ENCODE results near the gene GBGT1. TPM values are rescaled to one million over a fixed set of nuclear protein-coding genes. Genes with fewer than 3 reads are reported as not detected.

The GBGT1 gene
- total and polyA plus RNA-seq, 2 of the 4 experiments (the other 2 are of a cell fraction), result 1.8 to 3.2 TPM

DNA sequence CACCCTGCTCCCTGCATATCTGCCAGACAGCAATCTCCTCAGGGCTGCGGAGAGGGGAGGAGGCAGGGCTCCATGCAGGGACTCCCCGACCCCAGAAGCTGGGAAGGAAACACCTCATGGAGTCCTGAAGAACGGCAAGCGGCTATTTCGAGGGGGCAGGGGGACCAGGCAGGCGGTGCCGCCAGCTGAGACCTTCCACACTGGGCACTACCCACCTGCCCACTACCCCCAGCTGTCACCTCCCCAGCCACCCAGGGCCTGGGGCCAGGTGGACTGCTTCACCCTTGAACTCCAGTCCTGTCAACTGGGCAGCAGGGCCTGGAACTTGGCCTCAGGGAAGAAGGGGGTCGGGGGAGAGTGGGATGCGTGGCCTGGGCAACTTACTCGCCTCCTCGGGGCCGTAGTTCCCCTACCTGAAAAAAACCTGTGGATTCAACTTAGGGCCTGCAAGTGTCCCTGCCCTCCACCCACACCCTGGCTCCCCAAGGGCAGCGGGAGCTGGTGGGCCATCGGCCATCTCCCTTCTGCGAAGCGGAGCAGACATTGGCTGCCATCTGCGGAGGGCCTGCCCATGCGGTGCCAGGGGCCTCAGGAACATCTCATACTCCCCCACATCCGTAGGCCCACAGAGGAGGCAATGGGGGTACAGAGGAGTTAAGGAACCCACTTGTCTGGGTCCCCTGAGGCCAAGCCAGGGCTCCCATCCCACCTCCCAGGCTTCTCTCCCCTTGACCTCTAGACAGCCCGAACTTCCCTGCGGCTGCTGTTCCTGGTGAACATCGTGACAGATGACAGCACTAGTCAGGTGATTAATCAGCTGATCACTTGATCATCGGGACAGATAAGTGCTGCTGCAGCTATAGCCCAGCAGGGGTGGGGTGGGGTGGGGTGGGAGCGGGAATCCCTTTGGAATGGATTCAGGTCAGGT, 24.2 kb downstream of the GBGT1 start:
- Histone ChIP-seq H2AK9ac (replicated peaks; ENCODE audit: low read depth, low read length, poor library complexity) (peak overlapping the region; percentile 62), H3K9me1 (ENCODE audit: insufficient read depth, low read length) (peaks cover 15% of the 10 kb centered on the region; the same call in 1 of the 2 replicates), H2BK120ac (ENCODE audit: low read depth, low read length) (no peak overlapping the region), H3K18ac (ENCODE audit: low read depth, low read length) (no peak overlapping the region), H3K27me3 (ENCODE audit: control insufficient read depth, insufficient read depth, low read length) (no peaks in the 10 kb centered on the region), H4K91ac (ENCODE audit: insufficient read depth, low read depth, low read length) (no peak overlapping the region), H3K4ac (ENCODE audit: low read depth, low read length) (no peak overlapping the region), H4K20me1 (ENCODE audit: insufficient read depth, low read length) (peaks cover 61% of the 10 kb centered on the region), H3K27ac (ENCODE audit: insufficient read depth, low read length) (no peak overlapping the region), H2BK20ac (ENCODE audit: low read depth, low read length) (no peak overlapping the region), H4K5ac (ENCODE audit: low read depth, low read length) (no peak overlapping the region), H3K4me3 (ENCODE audit: insufficient read depth, low read depth, low read length) (no peak overlapping the region), H2AFZ (replicated peaks; ENCODE audit: low read length, poor library complexity) (peak overlapping the region; percentile 34), H3K23ac (ENCODE audit: low read depth, low read length) (no peak overlapping the region), H2AK5ac (ENCODE audit: low read depth, low read length) (no peak overlapping the region), H2BK5ac (ENCODE audit: low read depth, low read length, poor library complexity, severe bottlenecking) (no peak overlapping the region), H3K4me2 (ENCODE audit: low read depth, low read length) (no peak overlapping the region), H3K56ac (ENCODE audit: extremely low read depth, insufficient read depth, low read length) (no peak overlapping the region), H3K9me3 (ENCODE audit: control insufficient read depth, insufficient read depth, low read length) (no peaks in the 10 kb centered on the region), H2BK15ac (ENCODE audit: low read depth, low read length) (no peak overlapping the region), H3K14ac (replicated peaks; ENCODE audit: low read depth, low read length) (no peak overlapping the region), H4K8ac (ENCODE audit: low read depth in 2 of 2, low read length in 2 of 2) (no peak overlapping the region), H3K36me3 (ENCODE audit: control insufficient read depth, insufficient read depth, low read length) (no peaks in the 10 kb centered on the region), H3K4me1 (ENCODE audit: control insufficient read depth, insufficient read depth, low read length) (peaks cover 19% of the 10 kb centered on the region), H3K9ac (ENCODE audit: low read depth, low read length) (no peak overlapping the region), H3K79me1 (ENCODE audit: low read depth in 1 of 2, low read length in 2 of 2) (peaks cover 10 to 49% of the 10 kb centered on the region in 2 experiments)
- 77% methylated on average over 2 of the region's 24 CpGs; no CpG with 5 or more reads in 1 of the 2 experiments for WGBS, 2 experiments (ENCODE audit: extremely low coverage in 2 of 2, insufficient read length in 1 of 2)
- TF ChIP-seq RCOR1 (IDR thresholded peaks at IDR 0.05; ENCODE audit: insufficient replicate concordance, low read length), result no peak
- no peak for TF ChIP-seq RAD21 (IDR thresholded peaks at IDR 0.05; ENCODE audit: low read length)
- TF ChIP-seq, protein P1, sequence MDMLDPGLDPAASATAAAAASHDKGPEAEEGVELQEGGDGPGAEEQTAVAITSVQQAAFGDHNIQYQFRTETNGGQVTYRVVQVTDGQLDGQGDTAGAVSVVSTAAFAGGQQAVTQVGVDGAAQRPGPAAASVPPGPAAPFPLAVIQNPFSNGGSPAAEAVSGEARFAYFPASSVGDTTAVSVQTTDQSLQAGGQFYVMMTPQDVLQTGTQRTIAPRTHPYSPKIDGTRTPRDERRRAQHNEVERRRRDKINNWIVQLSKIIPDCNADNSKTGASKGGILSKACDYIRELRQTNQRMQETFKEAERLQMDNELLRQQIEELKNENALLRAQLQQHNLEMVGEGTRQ (IDR thresholded peaks at IDR 0.05; ENCODE audit: low read depth, low read length), result no peak
- no peak for TF ChIP-seq FOS (IDR thresholded peaks at IDR 0.05; ENCODE audit: low read depth, low read length)
- TF ChIP-seq NFE2L2 (IDR thresholded peaks at IDR 0.05; ENCODE audit: low read depth, low read length), result no peak
- ATAC-seq (ENCODE audit: low read depth), result no peak
- intact Hi-C loops (cut with micrococcal nuclease) (no loop called here), in situ Hi-C loops (cut with MboI; ENCODE audit: low sequenced_read_pairs) (no loop called here), dilution Hi-C loops (cut with HindIII; ENCODE audit: low sequenced_read_pairs, unreplicated experiment) (no loop called here)
- CTCF ChIA-PET, result no interaction called here
- POLR2A ChIA-PET (ENCODE audit: unreplicated experiment), result no interaction called here
- DNase-seq, result no peak
- BruUV-seq (replicated peaks), result no TSS peak
